GM10248 (cell line): ENCODE data around the gene MTOR.
"Not testable (repeated sequence)": the region's sequence is repeated elsewhere in the genome, so short reads cannot be mapped to it uniquely, and the experiment has no call there.

Experiments
- CTCF ChIA-PET: fragments of 300-600 bp; sonication (Branson Sonifier 250); formaldehyde crosslinking; extraction: SDS; loops from one replicate; lab custom pipeline; 2021; ENCODE audit warnings: antibody characterized with exemption; lab: Yijun Ruan, JAX
- POLR2A ChIA-PET: fragments of 350-650 bp; sonication (Branson Sonifier 250); formaldehyde crosslinking; extraction: SDS; loops from one replicate; lab custom pipeline; 2020; ENCODE audit warnings: antibody characterized with exemption; lab: Yijun Ruan, JAX
- DNase-seq: peaks from one replicate; pipeline ENCODE4 v3.0.0; 2012; ENCODE audit errors: extremely low spot score
- CTCF ChIP-seq: IDR thresholded peaks from 2 replicates; pipeline ENCODE4 v1.5.1; 2012; ENCODE audit warnings: mild to moderate bottlenecking, low read depth; ENCODE audit errors: extremely low read depth, missing control alignments, control extremely low read depth

The MTOR gene

GRCh38 chr1:11272832-11273594 lies 10.7 kb upstream of the MTOR start, which contains the start of gene UBIAD1:
UBIAD1 (plus strand) TSS chr1:11273198; CDS start chr1:11273532, 334 bp downstream.
- ChIA-PET POLR2A (interaction anchor here (0.7 to 1.2 kb wide), 2 partner anchors 11 to 298 kb away, joined by 3 to 4 read pairs; partner anchors contain the start of gene MTOR), CTCF (interaction anchor here (1.0 to 3.0 kb wide), 4 partner anchors 10 to 32 kb away, joined by 3 to 10 read pairs (median 6); partner anchors contain the start of gene MTOR)
- DNase-seq, result peak; percentile 98
- TF ChIP-seq CTCF, result no peak

DNA sequence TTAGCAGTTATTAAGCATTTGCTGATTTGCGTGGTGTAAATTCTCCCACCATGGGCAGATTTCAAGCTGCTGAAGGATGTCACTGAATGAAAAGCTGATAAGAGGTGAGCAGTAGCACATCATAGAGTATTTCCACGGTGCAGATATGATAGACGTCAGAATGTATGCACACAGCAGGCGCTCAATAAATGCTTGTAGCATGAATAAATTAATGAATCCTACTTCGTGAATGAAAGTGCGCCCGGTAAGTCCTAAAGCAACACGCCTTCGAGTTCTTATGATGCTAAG lies 10.1 kb upstream of the MTOR start:
- POLR2A ChIA-PET, result interaction anchor here (0.7 to 1.2 kb wide), 2 partner anchors 10 to 298 kb away, joined by 3 to 4 read pairs; partner anchors contain the start of gene MTOR
- DNase-seq, result no peak
- CTCF ChIA-PET, result interaction anchor here (1.0 to 3.0 kb wide), 3 partner anchors 11 to 31 kb away, joined by 3 to 10 read pairs (median 6); partner anchors contain the start of gene MTOR
- TF ChIP-seq CTCF, result no peak

DNA sequence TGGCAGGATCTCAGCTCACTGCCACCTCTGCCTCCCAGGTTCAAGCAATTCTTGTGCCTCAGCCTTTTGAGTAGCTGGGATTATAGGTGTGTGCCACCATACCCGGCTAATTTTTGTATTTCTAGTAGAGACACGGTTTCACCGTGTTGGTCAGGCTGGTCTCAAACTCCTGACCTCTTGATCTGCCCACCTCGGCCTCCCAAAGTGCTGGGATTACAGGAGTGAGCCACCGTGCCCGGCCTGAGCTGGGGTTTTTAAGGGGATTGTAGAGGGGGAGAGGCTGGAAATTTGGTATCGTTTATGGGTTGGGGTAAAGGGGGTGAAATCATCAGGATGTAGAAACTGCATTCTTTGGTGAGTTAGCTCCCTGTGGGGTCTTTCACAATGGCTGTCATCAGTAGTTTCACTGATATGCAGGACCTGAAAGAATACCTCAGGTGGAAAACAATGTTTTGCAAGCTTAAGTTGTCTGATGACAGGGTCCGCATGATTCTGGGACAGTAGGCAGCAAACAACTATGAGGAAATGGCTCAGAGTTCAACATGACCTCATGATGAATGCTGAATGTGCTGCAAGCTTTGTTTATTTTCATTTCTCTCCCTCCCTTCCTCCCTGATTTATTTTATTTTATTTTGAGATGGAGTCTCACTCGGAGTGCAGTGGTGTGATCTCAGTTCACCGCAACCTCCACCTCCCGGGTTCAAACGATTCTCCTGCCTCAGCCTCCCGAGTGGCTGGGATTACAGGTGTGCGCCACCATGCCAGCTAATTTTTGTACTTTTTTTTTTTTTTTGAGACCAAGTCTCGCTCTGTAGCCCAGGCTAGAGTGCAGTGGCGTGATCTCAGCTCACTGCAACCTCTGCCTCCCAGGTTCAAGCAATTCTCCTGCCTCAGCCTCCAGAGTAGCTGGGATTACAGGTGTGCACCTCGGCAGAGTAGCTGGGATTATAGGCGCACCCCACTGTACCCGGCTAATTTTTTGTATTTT lies 5.3 kb upstream of the MTOR start:
- ChIA-PET POLR2A (interaction anchor here (0.6 kb wide), 1 partner anchor 530 kb away, joined by 5 read pairs; no protein-coding TSS in a partner anchor), CTCF (interaction anchor here (1.2 to 1.6 kb wide), 3 partner anchors 26 to 397 kb away, joined by 3 read pairs; partner anchors contain the start of genes FBXO6 and SRM)
- DNase-seq, result not testable (repeated sequence)

GRCh38 chr1:11266268-11267074 lies 4.1 kb upstream of the MTOR start:
- CTCF ChIA-PET, result interaction anchor here (1.6 kb wide), 1 partner anchor 398 kb away, joined by 3 read pairs; the partner anchor contains the start of gene FBXO6
- TF ChIP-seq CTCF, result no peak
- POLR2A ChIA-PET, result no interaction called here
- no peak for DNase-seq

GRCh38 chr1:11256299-11256698 lies 6.1 kb downstream of the MTOR start:
- no peak for TF ChIP-seq CTCF
- CTCF ChIA-PET, result interaction anchor here (1.0 to 2.3 kb wide), 2 partner anchors 15 to 33 kb away, joined by 3 to 10 read pairs; no protein-coding TSS in a partner anchor
- POLR2A ChIA-PET, result no interaction called here
- DNase-seq, result no peak

DNA sequence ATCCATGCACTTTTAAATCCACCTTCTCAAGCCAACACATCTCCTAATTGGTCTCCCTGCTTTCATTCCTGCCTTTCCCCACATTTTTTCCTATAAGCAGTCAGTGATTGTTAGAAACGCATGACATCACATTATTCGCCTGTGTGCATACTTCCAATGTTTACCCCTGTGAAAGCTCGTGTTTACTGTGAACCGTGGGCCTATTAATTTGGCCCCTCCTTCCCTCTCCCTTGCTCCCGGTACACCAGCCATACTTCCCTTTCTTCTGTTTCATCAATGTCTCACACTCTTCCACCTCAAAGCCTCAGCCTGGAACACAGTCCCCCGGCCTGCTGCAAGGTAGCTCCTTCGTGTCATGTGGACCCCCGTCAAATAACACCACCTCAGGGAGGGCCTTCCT lies 9.1 kb downstream of the MTOR start:
- ChIA-PET POLR2A (no interaction called here), CTCF (interaction anchor here (1.5 to 2.3 kb wide), 2 partner anchors 10 to 215 kb away, joined by 4 to 6 read pairs; no protein-coding TSS in a partner anchor)
- no peak for DNase-seq
- TF ChIP-seq CTCF, result no peak
